WTC11 (cell line): ENCODE results near the gene CD276. TPM values are rescaled to one million over a fixed set of nuclear protein-coding genes. Genes with fewer than 3 reads are reported as not detected.

Experiments
- ATAC-seq: fragments of 200-7000 bp; cut with Tn5 transposase; 2 replicates; pipeline ENCODE4 v1.10.0; 2021; ENCODE audit warnings: mild to moderate bottlenecking, moderate library complexity
- CTCF ChIA-PET: fragments of 300-600 bp; sonication (Branson Sonifier 250); formaldehyde crosslinking; loops from one replicate; lab custom pipeline; 2021; ENCODE audit warnings: antibody characterized with exemption; lab: Charles Lee
- POLR2A ChIA-PET: fragments of 350-600 bp; sonication (Branson Sonifier 250); formaldehyde crosslinking; loops from one replicate; lab custom pipeline; 2021; ENCODE audit warnings: antibody characterized with exemption; lab: Charles Lee
- DNase-seq: peaks from one replicate; pipeline ENCODE4 v3.0.0; 2021; ENCODE audit warnings: low spot score
- H3K27ac Mint-ChIP-seq: 2 replicates; pipeline ENCODE4 v1.8.0; 2021; ENCODE audit warnings: mixed read lengths
- H3K27me3 Mint-ChIP-seq: 2 replicates; pipeline ENCODE4 v1.8.0; 2021; ENCODE audit warnings: low read depth, mild to moderate bottlenecking, moderate library complexity, mixed read lengths
- H3K36me3 Mint-ChIP-seq: 2 replicates; pipeline ENCODE4 v1.8.0; 2021; ENCODE audit warnings: mixed read lengths
- H3K4me1 Mint-ChIP-seq: 2 replicates; pipeline ENCODE4 v1.8.0; 2022; ENCODE audit warnings: mixed read lengths
- H3K4me3 Mint-ChIP-seq: 2 replicates; pipeline ENCODE4 v1.8.0; 2021; ENCODE audit warnings: mild to moderate bottlenecking, moderate library complexity, mixed read lengths
- H3K9me3 Mint-ChIP-seq: 2 replicates; pipeline ENCODE4 v1.8.0; 2021; ENCODE audit warnings: mixed read lengths
- FOXK1 ChIP-seq: sonication (generic); formaldehyde crosslinking; IDR thresholded peaks from 2 replicates; pipeline ENCODE4 v1.8.0; 2022; ENCODE audit warnings: mild to moderate bottlenecking, moderate library complexity, missing genetic modification reagents
- IRF2 ChIP-seq: sonication (generic); formaldehyde crosslinking; IDR thresholded peaks from 2 replicates; pipeline ENCODE4 v1.8.0; 2022; ENCODE audit warnings: low read depth, missing genetic modification reagents, borderline replicate concordance
- TEAD4 ChIP-seq: sonication (generic); formaldehyde crosslinking; IDR thresholded peaks from 2 replicates; pipeline ENCODE4 v1.8.0; 2022; ENCODE audit warnings: mild to moderate bottlenecking, missing genetic modification reagents
- ZNF263 ChIP-seq: sonication (generic); formaldehyde crosslinking; IDR thresholded peaks from 2 replicates; pipeline ENCODE4 v1.8.1; 2022; ENCODE audit warnings: low read depth, mild to moderate bottlenecking, moderate library complexity, missing genetic modification reagents
- ZNF671 ChIP-seq: fragments of 250-450 bp; sonication (Bioruptor Pico); IDR thresholded peaks from 2 replicates; pipeline ENCODE4 v1.8.0; 2021; ENCODE audit warnings: mild to moderate bottlenecking
- total RNA-seq: library from RNA; stranded (reverse); gene quantifications from 3 replicates; pipeline ENCODE4 v1.2.3, GENCODE V29; 2021
- TF ChIP-seq, protein P1 (sequence below): sonication (generic); formaldehyde crosslinking; IDR thresholded peaks from 2 replicates; pipeline ENCODE4 v1.8.1; 2023; ENCODE audit warnings: mild to moderate bottlenecking, missing genetic modification reagents, moderate library complexity
- TF ChIP-seq, protein P2 (sequence below): fragments of 200-600 bp; IDR thresholded peaks from 2 replicates; pipeline ENCODE4 v1.8.0; 2022; ENCODE audit warnings: antibody characterized with exemption
- TF ChIP-seq, protein P3 (sequence below): sonication (generic); formaldehyde crosslinking; IDR thresholded peaks from 2 replicates; pipeline ENCODE4 v1.8.0; 2023; ENCODE audit warnings: missing genetic modification reagents, mild to moderate bottlenecking, borderline replicate concordance
- TF ChIP-seq, protein P4 (sequence below): sonication (generic); formaldehyde crosslinking; IDR thresholded peaks from 2 replicates; pipeline ENCODE4 v1.8.1; 2022; ENCODE audit warnings: mild to moderate bottlenecking, missing genetic modification reagents, moderate library complexity, borderline replicate concordance
- TF ChIP-seq, protein P5 (sequence below): sonication (generic); formaldehyde crosslinking; IDR thresholded peaks from 2 replicates; pipeline ENCODE4 v1.8.1; 2023; ENCODE audit warnings: mild to moderate bottlenecking, missing genetic modification reagents
- TF ChIP-seq, protein P6 (sequence below): fragments of 250-450 bp; sonication (Bioruptor Pico); IDR thresholded peaks from 2 replicates; pipeline ENCODE4 v1.9.0; 2021; ENCODE audit warnings: mild to moderate bottlenecking

Gene CD276
- total RNA-seq, 1 experiment from 2014 or later: 153 TPM

DNA sequence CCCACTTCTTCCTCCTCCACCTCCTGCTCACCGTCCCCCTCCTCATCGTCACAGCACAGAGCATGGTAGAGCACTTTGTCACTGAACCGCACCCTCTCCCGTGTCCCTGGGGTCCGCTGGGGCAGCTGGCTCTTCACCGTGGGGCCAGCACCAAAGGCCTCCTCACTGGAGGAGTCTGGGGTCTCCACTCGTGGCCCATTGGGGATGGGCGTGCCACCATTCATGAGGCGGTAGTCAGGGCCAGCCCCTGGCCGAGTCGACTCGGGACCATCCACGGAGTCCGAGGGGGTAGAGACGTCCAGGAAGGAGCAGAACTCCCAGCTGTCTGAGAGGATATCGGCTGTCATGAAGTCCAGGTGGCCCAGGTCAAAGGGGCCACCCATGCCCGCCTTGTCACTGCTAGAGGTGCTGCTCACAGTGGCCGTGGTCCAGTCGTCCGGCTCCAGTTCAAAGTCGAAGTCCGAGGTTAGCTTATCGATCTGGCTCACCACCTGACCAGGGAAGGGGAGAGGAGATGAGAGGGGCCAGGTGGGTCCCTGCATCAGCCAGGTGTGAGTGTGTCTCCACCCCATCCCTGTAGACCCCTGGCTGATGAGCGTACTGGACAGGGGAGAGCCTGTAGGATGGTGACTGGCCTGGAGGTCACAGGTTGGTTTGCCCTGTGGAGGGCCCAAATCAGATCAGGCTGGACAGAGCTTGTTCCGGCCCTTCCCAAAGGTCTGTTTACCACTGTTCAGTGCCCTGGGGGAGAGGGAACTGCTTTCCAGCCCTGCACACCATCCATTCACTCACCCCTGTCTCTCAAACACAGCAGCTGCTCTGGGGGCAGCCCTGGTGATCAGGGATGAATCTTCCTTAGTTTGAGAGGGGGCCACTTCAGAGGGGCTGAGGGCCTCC is 56.2 kb downstream of the CD276 start:
- CTCF ChIA-PET: interaction anchor here (0.7 to 1.2 kb wide), 2 partner anchors 35 to 36 kb away, joined by 3 to 5 read pairs; no protein-coding TSS in a partner anchor
- POLR2A ChIA-PET: no interaction called here
- ATAC-seq (no peak), DNase-seq (no peak)
- H3K36me3 Mint-ChIP-seq: no peaks in the 10 kb centered on the region
- peaks cover 17% of the 10 kb centered on the region for H3K4me1 Mint-ChIP-seq
- no peak overlapping the region for H3K4me3 Mint-ChIP-seq
- H3K27me3 Mint-ChIP-seq: no peaks in the 10 kb centered on the region
- TF ChIP-seq IRF2 (CRISPR knock-in tag) (no peak), FOXK1 (CRISPR knock-in tag) (no peak)
- TF ChIP-seq, protein P1, sequence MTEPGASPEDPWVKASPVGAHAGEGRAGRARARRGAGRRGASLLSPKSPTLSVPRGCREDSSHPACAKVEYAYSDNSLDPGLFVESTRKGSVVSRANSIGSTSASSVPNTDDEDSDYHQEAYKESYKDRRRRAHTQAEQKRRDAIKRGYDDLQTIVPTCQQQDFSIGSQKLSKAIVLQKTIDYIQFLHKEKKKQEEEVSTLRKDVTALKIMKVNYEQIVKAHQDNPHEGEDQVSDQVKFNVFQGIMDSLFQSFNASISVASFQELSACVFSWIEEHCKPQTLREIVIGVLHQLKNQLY (CRISPR knock-in tag): no peak
- TF ChIP-seq, protein P2, sequence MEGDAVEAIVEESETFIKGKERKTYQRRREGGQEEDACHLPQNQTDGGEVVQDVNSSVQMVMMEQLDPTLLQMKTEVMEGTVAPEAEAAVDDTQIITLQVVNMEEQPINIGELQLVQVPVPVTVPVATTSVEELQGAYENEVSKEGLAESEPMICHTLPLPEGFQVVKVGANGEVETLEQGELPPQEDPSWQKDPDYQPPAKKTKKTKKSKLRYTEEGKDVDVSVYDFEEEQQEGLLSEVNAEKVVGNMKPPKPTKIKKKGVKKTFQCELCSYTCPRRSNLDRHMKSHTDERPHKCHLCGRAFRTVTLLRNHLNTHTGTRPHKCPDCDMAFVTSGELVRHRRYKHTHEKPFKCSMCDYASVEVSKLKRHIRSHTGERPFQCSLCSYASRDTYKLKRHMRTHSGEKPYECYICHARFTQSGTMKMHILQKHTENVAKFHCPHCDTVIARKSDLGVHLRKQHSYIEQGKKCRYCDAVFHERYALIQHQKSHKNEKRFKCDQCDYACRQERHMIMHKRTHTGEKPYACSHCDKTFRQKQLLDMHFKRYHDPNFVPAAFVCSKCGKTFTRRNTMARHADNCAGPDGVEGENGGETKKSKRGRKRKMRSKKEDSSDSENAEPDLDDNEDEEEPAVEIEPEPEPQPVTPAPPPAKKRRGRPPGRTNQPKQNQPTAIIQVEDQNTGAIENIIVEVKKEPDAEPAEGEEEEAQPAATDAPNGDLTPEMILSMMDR: no peak
- no peaks in the 10 kb centered on the region for H3K9me3 Mint-ChIP-seq
- H3K27ac Mint-ChIP-seq: peak overlapping the region; percentile 68; the same call in 1 of the 2 replicates

DNA sequence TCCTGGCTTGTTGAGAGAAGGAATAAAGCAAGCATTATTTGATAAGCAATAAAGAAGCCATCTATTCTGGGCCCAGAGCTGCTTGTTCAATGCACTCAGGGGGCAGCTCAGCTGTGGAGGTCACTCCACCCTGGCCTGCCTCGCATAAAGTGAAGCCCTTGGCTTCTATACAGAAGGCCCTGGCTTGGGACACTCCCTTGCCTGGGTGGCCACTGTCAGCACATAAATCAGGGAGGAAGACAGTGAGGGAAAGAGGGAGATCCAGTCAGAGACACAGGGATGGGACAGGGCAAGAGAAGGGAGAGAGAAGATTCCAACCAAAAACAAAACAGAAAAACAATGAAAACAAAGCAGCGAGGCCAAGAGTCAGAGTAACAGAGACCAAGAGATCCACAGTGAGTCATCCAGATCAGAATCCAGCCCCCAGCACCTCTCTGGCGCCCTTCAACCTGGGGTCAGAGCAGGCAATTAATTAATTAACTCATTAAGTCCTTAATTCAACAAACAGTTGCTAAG is 57.2 kb downstream of the CD276 start:
- Mint-ChIP-seq H3K4me1 (peaks cover 23% of the 10 kb centered on the region), H3K27me3 (no peaks in the 10 kb centered on the region), H3K36me3 (no peaks in the 10 kb centered on the region), H3K4me3 (no peak overlapping the region), H3K27ac (peak overlapping the region; percentile 13), H3K9me3 (no peaks in the 10 kb centered on the region)
- TF ChIP-seq, protein P3, sequence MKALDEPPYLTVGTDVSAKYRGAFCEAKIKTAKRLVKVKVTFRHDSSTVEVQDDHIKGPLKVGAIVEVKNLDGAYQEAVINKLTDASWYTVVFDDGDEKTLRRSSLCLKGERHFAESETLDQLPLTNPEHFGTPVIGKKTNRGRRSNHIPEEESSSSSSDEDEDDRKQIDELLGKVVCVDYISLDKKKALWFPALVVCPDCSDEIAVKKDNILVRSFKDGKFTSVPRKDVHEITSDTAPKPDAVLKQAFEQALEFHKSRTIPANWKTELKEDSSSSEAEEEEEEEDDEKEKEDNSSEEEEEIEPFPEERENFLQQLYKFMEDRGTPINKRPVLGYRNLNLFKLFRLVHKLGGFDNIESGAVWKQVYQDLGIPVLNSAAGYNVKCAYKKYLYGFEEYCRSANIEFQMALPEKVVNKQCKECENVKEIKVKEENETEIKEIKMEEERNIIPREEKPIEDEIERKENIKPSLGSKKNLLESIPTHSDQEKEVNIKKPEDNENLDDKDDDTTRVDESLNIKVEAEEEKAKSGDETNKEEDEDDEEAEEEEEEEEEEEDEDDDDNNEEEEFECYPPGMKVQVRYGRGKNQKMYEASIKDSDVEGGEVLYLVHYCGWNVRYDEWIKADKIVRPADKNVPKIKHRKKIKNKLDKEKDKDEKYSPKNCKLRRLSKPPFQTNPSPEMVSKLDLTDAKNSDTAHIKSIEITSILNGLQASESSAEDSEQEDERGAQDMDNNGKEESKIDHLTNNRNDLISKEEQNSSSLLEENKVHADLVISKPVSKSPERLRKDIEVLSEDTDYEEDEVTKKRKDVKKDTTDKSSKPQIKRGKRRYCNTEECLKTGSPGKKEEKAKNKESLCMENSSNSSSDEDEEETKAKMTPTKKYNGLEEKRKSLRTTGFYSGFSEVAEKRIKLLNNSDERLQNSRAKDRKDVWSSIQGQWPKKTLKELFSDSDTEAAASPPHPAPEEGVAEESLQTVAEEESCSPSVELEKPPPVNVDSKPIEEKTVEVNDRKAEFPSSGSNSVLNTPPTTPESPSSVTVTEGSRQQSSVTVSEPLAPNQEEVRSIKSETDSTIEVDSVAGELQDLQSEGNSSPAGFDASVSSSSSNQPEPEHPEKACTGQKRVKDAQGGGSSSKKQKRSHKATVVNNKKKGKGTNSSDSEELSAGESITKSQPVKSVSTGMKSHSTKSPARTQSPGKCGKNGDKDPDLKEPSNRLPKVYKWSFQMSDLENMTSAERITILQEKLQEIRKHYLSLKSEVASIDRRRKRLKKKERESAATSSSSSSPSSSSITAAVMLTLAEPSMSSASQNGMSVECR (CRISPR knock-in tag): no peak
- TF ChIP-seq, protein P4, sequence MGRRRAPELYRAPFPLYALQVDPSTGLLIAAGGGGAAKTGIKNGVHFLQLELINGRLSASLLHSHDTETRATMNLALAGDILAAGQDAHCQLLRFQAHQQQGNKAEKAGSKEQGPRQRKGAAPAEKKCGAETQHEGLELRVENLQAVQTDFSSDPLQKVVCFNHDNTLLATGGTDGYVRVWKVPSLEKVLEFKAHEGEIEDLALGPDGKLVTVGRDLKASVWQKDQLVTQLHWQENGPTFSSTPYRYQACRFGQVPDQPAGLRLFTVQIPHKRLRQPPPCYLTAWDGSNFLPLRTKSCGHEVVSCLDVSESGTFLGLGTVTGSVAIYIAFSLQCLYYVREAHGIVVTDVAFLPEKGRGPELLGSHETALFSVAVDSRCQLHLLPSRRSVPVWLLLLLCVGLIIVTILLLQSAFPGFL (CRISPR knock-in tag): no peak
- no peak for TF ChIP-seq TEAD4 (CRISPR knock-in tag)
- TF ChIP-seq ZNF671: no peak
- TF ChIP-seq ZNF263 (CRISPR knock-in tag): no peak
- TF ChIP-seq, protein P5, sequence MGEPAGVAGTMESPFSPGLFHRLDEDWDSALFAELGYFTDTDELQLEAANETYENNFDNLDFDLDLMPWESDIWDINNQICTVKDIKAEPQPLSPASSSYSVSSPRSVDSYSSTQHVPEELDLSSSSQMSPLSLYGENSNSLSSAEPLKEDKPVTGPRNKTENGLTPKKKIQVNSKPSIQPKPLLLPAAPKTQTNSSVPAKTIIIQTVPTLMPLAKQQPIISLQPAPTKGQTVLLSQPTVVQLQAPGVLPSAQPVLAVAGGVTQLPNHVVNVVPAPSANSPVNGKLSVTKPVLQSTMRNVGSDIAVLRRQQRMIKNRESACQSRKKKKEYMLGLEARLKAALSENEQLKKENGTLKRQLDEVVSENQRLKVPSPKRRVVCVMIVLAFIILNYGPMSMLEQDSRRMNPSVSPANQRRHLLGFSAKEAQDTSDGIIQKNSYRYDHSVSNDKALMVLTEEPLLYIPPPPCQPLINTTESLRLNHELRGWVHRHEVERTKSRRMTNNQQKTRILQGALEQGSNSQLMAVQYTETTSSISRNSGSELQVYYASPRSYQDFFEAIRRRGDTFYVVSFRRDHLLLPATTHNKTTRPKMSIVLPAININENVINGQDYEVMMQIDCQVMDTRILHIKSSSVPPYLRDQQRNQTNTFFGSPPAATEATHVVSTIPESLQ (CRISPR knock-in tag): no peak
- TF ChIP-seq, protein P6, sequence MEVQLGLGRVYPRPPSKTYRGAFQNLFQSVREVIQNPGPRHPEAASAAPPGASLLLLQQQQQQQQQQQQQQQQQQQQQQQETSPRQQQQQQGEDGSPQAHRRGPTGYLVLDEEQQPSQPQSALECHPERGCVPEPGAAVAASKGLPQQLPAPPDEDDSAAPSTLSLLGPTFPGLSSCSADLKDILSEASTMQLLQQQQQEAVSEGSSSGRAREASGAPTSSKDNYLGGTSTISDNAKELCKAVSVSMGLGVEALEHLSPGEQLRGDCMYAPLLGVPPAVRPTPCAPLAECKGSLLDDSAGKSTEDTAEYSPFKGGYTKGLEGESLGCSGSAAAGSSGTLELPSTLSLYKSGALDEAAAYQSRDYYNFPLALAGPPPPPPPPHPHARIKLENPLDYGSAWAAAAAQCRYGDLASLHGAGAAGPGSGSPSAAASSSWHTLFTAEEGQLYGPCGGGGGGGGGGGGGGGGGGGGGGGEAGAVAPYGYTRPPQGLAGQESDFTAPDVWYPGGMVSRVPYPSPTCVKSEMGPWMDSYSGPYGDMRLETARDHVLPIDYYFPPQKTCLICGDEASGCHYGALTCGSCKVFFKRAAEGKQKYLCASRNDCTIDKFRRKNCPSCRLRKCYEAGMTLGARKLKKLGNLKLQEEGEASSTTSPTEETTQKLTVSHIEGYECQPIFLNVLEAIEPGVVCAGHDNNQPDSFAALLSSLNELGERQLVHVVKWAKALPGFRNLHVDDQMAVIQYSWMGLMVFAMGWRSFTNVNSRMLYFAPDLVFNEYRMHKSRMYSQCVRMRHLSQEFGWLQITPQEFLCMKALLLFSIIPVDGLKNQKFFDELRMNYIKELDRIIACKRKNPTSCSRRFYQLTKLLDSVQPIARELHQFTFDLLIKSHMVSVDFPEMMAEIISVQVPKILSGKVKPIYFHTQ (CRISPR knock-in tag): no peak
- ATAC-seq (no peak), DNase-seq (no peak)
- POLR2A ChIA-PET: no interaction called here
- CTCF ChIA-PET: interaction anchor here (1.2 kb wide), 1 partner anchor 37 kb away, joined by 5 read pairs; no protein-coding TSS in a partner anchor
